ENCODE measurements around the gene DENND6B.

DENND6B gene

DNA sequence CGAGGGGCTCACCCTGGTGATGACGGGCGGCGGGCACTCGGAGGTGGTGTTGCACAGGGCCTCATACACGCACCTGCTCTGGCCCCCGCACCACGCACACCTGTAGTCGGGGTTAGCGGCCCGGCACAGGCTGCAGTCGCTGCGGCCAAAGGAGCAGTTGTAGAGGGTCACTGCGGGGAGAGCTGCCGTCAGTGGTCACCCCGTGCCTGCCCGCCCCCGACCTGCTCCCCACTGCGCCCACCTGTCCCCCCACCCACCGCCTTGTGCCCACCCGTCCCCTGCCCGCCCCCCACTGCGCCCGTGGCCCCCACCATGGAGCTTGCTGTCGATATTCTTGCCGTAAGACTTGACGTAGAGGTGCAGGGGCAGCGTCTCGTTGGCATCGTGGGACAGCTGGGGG is 43.0 kb downstream of the DENND6B start (continued):
- TF ChIP-seq, protein P1, sequence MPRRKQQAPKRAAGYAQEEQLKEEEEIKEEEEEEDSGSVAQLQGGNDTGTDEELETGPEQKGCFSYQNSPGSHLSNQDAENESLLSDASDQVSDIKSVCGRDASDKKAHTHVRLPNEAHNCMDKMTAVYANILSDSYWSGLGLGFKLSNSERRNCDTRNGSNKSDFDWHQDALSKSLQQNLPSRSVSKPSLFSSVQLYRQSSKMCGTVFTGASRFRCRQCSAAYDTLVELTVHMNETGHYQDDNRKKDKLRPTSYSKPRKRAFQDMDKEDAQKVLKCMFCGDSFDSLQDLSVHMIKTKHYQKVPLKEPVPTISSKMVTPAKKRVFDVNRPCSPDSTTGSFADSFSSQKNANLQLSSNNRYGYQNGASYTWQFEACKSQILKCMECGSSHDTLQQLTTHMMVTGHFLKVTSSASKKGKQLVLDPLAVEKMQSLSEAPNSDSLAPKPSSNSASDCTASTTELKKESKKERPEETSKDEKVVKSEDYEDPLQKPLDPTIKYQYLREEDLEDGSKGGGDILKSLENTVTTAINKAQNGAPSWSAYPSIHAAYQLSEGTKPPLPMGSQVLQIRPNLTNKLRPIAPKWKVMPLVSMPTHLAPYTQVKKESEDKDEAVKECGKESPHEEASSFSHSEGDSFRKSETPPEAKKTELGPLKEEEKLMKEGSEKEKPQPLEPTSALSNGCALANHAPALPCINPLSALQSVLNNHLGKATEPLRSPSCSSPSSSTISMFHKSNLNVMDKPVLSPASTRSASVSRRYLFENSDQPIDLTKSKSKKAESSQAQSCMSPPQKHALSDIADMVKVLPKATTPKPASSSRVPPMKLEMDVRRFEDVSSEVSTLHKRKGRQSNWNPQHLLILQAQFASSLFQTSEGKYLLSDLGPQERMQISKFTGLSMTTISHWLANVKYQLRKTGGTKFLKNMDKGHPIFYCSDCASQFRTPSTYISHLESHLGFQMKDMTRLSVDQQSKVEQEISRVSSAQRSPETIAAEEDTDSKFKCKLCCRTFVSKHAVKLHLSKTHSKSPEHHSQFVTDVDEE (CRISPR knock-in tag; IDR thresholded peaks at IDR 0.05): no peak
- TF ChIP-seq TOX (CRISPR knock-in tag; IDR thresholded peaks at IDR 0.05; ENCODE audit: borderline replicate concordance): no peak
- no peak for TF ChIP-seq ZFP3 (CRISPR knock-in tag; IDR thresholded peaks at IDR 0.05)
- TF ChIP-seq ZNF70 (CRISPR knock-in tag; IDR thresholded peaks at IDR 0.05): no peak
- no peak for TF ChIP-seq ZC3H10 (CRISPR knock-in tag; IDR thresholded peaks at IDR 0.05)
- no peak for TF ChIP-seq BACH2 (CRISPR knock-in tag; IDR thresholded peaks at IDR 0.05; ENCODE audit: borderline replicate concordance)
- no peak for TF ChIP-seq RARB (CRISPR knock-in tag; IDR thresholded peaks at IDR 0.05)
- TF ChIP-seq ARNTL (CRISPR knock-in tag; IDR thresholded peaks at IDR 0.05; ENCODE audit: borderline replicate concordance, low read depth): no peak
- no peak for TF ChIP-seq ESRRG (CRISPR knock-in tag; IDR thresholded peaks at IDR 0.05)

DNA sequence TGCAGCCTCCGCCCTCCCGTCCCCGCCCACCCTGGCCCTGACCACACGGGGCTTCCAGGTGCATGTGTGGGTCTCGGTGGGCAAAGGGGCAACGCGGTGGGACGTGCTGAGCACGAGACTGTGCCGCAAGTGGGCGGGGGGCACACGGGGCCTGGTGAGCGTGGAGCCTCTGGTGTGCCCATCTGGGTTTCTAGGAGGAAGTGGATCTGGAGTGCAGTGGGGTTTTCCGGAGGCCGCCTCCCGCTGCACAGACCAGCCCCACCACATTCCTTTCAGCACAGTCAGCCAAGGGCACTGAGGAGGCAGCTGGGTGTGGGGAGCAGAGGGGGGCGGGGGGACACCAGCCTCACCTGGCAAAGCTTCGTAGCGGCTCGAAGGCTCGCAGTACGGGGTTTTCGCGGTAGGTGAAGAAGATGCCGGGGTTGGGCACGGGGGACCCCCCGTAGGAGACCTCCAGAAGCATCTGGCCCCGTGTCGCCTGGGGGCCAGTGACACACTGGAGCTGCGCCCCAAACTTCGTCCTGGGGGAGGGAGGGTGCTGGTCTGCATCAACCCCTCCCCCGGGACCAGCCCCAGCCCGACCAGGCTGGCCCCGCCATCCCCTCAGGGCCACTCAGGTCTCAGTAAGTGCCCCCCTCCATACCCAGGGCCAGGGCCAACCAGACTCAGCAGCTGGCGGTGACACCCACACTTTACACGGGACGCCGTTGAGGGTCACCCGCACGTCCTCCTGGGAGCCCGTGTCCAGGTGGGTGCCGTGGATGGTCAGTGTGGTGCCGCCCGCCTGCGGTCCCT is 44.3 kb downstream of the DENND6B start:
- peak; percentile 85 for ATAC-seq
- no peak for TF ChIP-seq ZC3H10 (CRISPR knock-in tag; IDR thresholded peaks at IDR 0.05)
- TF ChIP-seq ISL1 (CRISPR knock-in tag; IDR thresholded peaks at IDR 0.05): no peak
- no peak for TF ChIP-seq ZNF70 (CRISPR knock-in tag; IDR thresholded peaks at IDR 0.05)
- TF ChIP-seq, protein P2, sequence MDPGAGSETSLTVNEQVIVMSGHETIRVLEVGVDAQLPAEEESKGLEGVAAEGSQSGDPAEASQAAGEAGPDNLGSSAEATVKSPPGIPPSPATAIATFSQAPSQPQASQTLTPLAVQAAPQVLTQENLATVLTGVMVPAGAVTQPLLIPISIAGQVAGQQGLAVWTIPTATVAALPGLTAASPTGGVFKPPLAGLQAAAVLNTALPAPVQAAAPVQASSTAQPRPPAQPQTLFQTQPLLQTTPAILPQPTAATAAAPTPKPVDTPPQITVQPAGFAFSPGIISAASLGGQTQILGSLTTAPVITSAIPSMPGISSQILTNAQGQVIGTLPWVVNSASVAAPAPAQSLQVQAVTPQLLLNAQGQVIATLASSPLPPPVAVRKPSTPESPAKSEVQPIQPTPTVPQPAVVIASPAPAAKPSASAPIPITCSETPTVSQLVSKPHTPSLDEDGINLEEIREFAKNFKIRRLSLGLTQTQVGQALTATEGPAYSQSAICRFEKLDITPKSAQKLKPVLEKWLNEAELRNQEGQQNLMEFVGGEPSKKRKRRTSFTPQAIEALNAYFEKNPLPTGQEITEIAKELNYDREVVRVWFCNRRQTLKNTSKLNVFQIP (CRISPR knock-in tag; IDR thresholded peaks at IDR 0.05; ENCODE audit: borderline replicate concordance, low read depth): no peak
- no peak for TF ChIP-seq ZFP3 (CRISPR knock-in tag; IDR thresholded peaks at IDR 0.05)
- TF ChIP-seq ZFP30 (CRISPR knock-in tag; IDR thresholded peaks at IDR 0.05): no peak
- no peak for TF ChIP-seq SNAI2 (CRISPR knock-in tag; IDR thresholded peaks at IDR 0.05)
- TF ChIP-seq, protein P3, sequence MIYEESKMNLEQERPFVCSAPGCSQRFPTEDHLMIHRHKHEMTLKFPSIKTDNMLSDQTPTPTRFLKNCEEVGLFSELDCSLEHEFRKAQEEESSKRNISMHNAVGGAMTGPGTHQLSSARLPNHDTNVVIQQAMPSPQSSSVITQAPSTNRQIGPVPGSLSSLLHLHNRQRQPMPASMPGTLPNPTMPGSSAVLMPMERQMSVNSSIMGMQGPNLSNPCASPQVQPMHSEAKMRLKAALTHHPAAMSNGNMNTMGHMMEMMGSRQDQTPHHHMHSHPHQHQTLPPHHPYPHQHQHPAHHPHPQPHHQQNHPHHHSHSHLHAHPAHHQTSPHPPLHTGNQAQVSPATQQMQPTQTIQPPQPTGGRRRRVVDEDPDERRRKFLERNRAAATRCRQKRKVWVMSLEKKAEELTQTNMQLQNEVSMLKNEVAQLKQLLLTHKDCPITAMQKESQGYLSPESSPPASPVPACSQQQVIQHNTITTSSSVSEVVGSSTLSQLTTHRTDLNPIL (CRISPR knock-in tag; IDR thresholded peaks at IDR 0.05; ENCODE audit: low read depth): no peak
- TF ChIP-seq BACH2 (CRISPR knock-in tag; IDR thresholded peaks at IDR 0.05; ENCODE audit: borderline replicate concordance): no peak
- no peak for TF ChIP-seq CSDC2 (CRISPR knock-in tag; IDR thresholded peaks at IDR 0.05)
- TF ChIP-seq, protein P1 (CRISPR knock-in tag; IDR thresholded peaks at IDR 0.05): no peak
- no peak for TF ChIP-seq TOX (CRISPR knock-in tag; IDR thresholded peaks at IDR 0.05; ENCODE audit: borderline replicate concordance)
- no peak for TF ChIP-seq TCF4 (CRISPR knock-in tag; IDR thresholded peaks at IDR 0.05; ENCODE audit: borderline replicate concordance)
- TF ChIP-seq RARB (CRISPR knock-in tag; IDR thresholded peaks at IDR 0.05): no peak
- TF ChIP-seq OSR1 (CRISPR knock-in tag; IDR thresholded peaks at IDR 0.05): no peak
- no peak for TF ChIP-seq ESRRG (CRISPR knock-in tag; IDR thresholded peaks at IDR 0.05)
- TF ChIP-seq ARNTL (CRISPR knock-in tag; IDR thresholded peaks at IDR 0.05; ENCODE audit: borderline replicate concordance, low read depth): no peak
- TF ChIP-seq, protein P4, sequence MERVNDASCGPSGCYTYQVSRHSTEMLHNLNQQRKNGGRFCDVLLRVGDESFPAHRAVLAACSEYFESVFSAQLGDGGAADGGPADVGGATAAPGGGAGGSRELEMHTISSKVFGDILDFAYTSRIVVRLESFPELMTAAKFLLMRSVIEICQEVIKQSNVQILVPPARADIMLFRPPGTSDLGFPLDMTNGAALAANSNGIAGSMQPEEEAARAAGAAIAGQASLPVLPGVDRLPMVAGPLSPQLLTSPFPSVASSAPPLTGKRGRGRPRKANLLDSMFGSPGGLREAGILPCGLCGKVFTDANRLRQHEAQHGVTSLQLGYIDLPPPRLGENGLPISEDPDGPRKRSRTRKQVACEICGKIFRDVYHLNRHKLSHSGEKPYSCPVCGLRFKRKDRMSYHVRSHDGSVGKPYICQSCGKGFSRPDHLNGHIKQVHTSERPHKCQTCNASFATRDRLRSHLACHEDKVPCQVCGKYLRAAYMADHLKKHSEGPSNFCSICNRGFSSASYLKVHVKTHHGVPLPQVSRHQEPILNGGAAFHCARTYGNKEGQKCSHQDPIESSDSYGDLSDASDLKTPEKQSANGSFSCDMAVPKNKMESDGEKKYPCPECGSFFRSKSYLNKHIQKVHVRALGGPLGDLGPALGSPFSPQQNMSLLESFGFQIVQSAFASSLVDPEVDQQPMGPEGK (CRISPR knock-in tag; IDR thresholded peaks at IDR 0.05; ENCODE audit: borderline replicate concordance): no peak
- no peak for TF ChIP-seq GLIS3 (CRISPR knock-in tag; IDR thresholded peaks at IDR 0.05)
